ENCODE results near the gene SERPINA1.

GRCh38 chr14:94338023-94338422 is 50.4 kb downstream of the SERPINA1 start:
- TF ChIP-seq CTCF (IDR thresholded peaks at IDR 0.05; ENCODE audit: borderline replicate concordance, extremely low read depth, low read length, poor library complexity, severe bottlenecking) = no peak
- TF ChIP-seq EZH2 (IDR thresholded peaks at IDR 0.05; ENCODE audit: borderline replicate concordance, low read depth, low read length, severe bottlenecking) = no peak

Data from DND-41 (cell line).